ENCODE measurements around the gene ANAPC2. TPM values are rescaled to one million over a fixed set of nuclear protein-coding genes. Genes with fewer than 3 reads are reported as not detected.

Gene ANAPC2
- total RNA-seq, 1 experiment from 2014 or later: 49.4 TPM

DNA sequence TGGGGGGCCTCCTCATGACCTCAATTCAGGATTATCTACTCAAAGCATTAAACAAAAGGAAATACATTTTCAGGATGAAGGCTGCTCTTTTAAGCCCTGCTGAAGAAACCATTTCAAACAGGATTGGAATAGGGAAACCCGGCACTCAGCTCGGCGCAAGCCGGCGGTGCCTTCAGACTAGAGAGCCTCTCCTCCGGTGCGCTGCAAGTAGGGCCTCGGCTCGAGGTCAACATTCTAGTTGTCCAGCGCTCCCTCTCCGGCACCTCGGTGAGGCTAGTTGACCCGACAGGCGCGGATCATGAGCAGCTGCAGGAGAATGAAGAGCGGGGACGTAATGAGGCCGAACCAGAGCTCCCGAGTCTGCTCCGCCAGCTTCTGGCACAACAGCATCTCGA is 16.4 kb upstream of the ANAPC2 start:
- H3K27ac Mint-ChIP-seq (ENCODE audit: unreplicated experiment): peak overlapping the region; percentile 84
- no peaks in the 10 kb centered on the region for H3K9me3 Mint-ChIP-seq (ENCODE audit: low read depth, unreplicated experiment)
- no peak for DNase-seq
- CTCF ChIA-PET: interaction anchor here (1.1 to 1.5 kb wide), 3 partner anchors 16 to 32 kb away, joined by 3 to 4 read pairs (median 3); partner anchors contain the start of gene RNF224
- peaks cover 53% of the 10 kb centered on the region for H3K36me3 Mint-ChIP-seq (ENCODE audit: insufficient read depth, unreplicated experiment)
- TF ChIP-seq, protein P1, sequence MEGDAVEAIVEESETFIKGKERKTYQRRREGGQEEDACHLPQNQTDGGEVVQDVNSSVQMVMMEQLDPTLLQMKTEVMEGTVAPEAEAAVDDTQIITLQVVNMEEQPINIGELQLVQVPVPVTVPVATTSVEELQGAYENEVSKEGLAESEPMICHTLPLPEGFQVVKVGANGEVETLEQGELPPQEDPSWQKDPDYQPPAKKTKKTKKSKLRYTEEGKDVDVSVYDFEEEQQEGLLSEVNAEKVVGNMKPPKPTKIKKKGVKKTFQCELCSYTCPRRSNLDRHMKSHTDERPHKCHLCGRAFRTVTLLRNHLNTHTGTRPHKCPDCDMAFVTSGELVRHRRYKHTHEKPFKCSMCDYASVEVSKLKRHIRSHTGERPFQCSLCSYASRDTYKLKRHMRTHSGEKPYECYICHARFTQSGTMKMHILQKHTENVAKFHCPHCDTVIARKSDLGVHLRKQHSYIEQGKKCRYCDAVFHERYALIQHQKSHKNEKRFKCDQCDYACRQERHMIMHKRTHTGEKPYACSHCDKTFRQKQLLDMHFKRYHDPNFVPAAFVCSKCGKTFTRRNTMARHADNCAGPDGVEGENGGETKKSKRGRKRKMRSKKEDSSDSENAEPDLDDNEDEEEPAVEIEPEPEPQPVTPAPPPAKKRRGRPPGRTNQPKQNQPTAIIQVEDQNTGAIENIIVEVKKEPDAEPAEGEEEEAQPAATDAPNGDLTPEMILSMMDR (IDR thresholded peaks at IDR 0.05; ENCODE audit: unreplicated experiment): no peak
- intact Hi-C loops (cut with micrococcal nuclease; ENCODE audit: unreplicated experiment): no loop called here
- peaks cover 17% of the 10 kb centered on the region for H3K4me1 Mint-ChIP-seq (ENCODE audit: low read depth, unreplicated experiment)
- no peaks in the 10 kb centered on the region for H3K27me3 Mint-ChIP-seq (ENCODE audit: unreplicated experiment)
- BruUV-seq (replicated peaks): no TSS peak
- peak overlapping the region; percentile 92 for H3K4me3 Mint-ChIP-seq (ENCODE audit: low read depth, unreplicated experiment)

DNA sequence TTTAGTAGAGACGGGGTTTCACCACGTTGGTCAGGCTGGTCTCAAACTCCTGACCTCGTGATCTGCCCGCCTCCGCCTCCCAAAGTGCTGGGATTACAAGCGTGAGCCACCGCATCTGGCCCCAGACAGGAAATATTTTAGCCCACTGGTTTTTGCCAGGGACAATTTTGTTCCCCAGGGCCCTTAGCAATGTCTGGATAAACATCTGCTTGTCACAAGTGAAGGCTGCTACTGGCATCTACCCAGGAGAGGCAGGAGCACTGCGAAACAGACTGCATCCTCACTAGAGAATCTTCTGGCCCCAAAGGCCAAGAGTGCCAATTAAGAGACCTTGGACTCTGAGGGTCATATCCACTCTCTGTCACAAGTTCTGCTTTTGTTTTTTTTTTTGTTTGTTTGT is 14.6 kb upstream of the ANAPC2 start:
- TF ChIP-seq, protein P1 (IDR thresholded peaks at IDR 0.05; ENCODE audit: unreplicated experiment): no peak
- Mint-ChIP-seq H3K4me3 (ENCODE audit: low read depth, unreplicated experiment) (no peak overlapping the region), H3K27me3 (ENCODE audit: unreplicated experiment) (no peaks in the 10 kb centered on the region), H3K36me3 (ENCODE audit: insufficient read depth, unreplicated experiment) (peaks cover 70% of the 10 kb centered on the region), H3K4me1 (ENCODE audit: low read depth, unreplicated experiment) (peaks cover 24% of the 10 kb centered on the region), H3K9me3 (ENCODE audit: low read depth, unreplicated experiment) (no peaks in the 10 kb centered on the region), H3K27ac (ENCODE audit: unreplicated experiment) (no peak overlapping the region)
- no TSS peak for BruUV-seq (replicated peaks)
- intact Hi-C loops (cut with micrococcal nuclease; ENCODE audit: unreplicated experiment): no loop called here
- CTCF ChIA-PET: no interaction called here
- no peak for DNase-seq

DNA sequence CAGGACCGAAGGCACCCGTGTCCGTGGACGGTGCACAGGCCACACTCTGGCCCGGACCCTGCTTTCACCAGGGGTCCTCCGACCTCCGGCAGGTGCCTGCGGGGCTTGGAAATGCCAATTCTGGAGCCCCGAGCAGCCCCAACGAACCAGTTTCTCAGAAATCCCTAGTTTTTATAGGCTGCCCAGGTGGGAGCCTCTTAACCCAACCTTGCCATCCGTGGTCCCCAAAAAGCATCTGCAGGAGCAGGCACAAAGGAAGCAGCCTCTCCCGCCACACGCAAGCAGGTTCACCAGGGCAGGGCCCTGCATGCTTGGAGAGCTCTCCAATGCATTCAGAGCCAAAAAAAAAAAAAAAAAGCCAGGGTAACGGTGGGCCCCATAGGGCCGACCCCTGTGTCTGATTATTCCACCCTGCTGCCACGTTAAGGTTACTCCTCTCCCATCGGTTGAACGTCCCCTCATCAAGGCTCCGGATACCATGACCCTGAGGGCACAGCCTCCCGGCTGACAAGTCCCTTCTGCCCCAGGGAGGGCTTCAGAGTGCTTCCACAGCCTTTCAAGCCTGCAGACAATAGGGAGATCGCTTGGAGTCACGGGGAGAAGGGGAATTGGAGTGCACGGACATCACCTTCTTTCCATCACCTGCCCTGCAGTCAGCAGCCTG is 13.0 kb upstream of the ANAPC2 start:
- peaks cover 60% of the 10 kb centered on the region for H3K36me3 Mint-ChIP-seq (ENCODE audit: insufficient read depth, unreplicated experiment)
- H3K9me3 Mint-ChIP-seq (ENCODE audit: low read depth, unreplicated experiment): no peaks in the 10 kb centered on the region
- no TSS peak for BruUV-seq (replicated peaks)
- TF ChIP-seq, protein P1 (IDR thresholded peaks at IDR 0.05; ENCODE audit: unreplicated experiment): no peak
- H3K4me1 Mint-ChIP-seq (ENCODE audit: low read depth, unreplicated experiment): peaks cover 19% of the 10 kb centered on the region
- intact Hi-C loops (cut with micrococcal nuclease; ENCODE audit: unreplicated experiment): no loop called here
- H3K27me3 Mint-ChIP-seq (ENCODE audit: unreplicated experiment): no peaks in the 10 kb centered on the region
- peak overlapping the region; percentile 75 for H3K4me3 Mint-ChIP-seq (ENCODE audit: low read depth, unreplicated experiment)
- CTCF ChIA-PET: interaction anchor here (0.6 to 1.0 kb wide), 2 partner anchors 21 to 104 kb away, joined by 3 to 4 read pairs; no protein-coding TSS in a partner anchor
- H3K27ac Mint-ChIP-seq (ENCODE audit: unreplicated experiment): peak overlapping the region; percentile 33
- DNase-seq: no peak

DNA sequence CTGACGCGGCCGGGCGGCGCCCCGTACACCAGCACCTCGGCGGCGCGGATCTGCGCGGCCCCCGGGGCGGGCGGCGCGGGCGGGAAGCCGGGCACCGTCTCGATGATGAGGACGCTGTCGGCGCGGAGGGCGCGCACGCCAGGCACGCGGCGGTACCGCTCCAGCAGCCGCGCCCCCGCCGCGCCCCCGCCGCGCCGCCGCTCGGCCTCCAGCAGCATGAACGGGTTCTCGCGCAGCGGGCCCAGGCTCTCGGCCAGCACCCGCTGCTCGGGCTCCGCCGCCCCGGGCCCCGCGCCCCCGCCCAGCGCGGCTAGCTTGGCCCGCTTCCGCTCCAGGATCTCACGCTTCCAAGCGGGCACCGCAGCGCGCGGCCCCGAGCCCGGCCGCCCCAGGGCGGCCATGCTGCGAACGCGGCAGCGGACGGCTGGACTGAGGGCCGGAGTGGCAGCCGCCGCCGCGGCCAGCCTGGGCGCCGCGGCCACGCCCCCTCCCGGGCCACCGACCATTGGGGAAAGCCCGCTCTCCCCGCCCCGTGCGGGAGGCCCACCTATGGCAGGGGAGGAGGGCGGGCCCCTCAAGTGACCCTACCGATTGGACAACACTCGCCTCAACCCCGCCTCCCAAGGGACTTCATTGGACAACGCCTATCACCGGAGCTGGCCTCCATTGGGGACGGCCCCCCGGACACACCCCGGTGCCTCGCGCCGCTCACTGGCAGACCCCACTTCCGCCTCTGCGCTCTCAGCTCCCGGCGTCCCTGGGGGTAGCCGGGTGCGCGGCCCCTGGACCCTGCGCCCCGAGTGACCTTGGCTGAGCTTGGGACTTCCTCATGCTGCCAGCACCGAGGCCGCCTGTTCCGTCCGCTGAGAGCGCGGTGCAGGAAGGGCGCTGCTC is 12.2 kb upstream of the ANAPC2 start, which contains the start of gene TPRN:
Gene TPRN, minus strand, starts transcription at position 431 of the 894 bp plus-strand sequence. Its CDS starts 30 bp downstream, at position 401.
- Mint-ChIP-seq H3K27me3 (ENCODE audit: unreplicated experiment) (no peaks in the 10 kb centered on the region), H3K27ac (ENCODE audit: unreplicated experiment) (peak within 1 kb of the TSS; percentile 73), H3K4me1 (ENCODE audit: low read depth, unreplicated experiment) (peaks cover 20% of the 10 kb centered on the region), H3K36me3 (ENCODE audit: insufficient read depth, unreplicated experiment) (peaks cover 52% of the 10 kb centered on the region), H3K4me3 (ENCODE audit: low read depth, unreplicated experiment) (peak within 1 kb of the TSS; percentile 77), H3K9me3 (ENCODE audit: low read depth, unreplicated experiment) (no peaks in the 10 kb centered on the region)
- DNase-seq: peak; percentile 98
- BruUV-seq (replicated peaks): no TSS peak
- TF ChIP-seq, protein P1 (IDR thresholded peaks at IDR 0.05; ENCODE audit: unreplicated experiment): no peak
- intact Hi-C loops (cut with micrococcal nuclease; ENCODE audit: unreplicated experiment): no loop called here
- CTCF ChIA-PET: interaction anchor here (0.6 to 1.0 kb wide), 2 partner anchors 22 to 104 kb away, joined by 3 to 4 read pairs; no protein-coding TSS in a partner anchor

Measured in Calu3 (cell line).